HL-60/S4 (cell line): Measurements from ENCODE around the gene ARFGAP3.

Source experiments
- in situ Hi-C: fragments of 300-500 bp; cut with MboI; formaldehyde crosslinking; loops from 2 replicates; pipeline ENCODE4 v1.14.3; 2022; ENCODE audit warnings: low sequenced_read_pairs

Gene ARFGAP3

GRCh38 chr22:42865536-42865935 is 8.5 kb upstream of the ARFGAP3 start:
- in situ Hi-C loops: no loop called here

GRCh38 chr22:42863349-42863961 is 6.4 kb upstream of the ARFGAP3 start:
- in situ Hi-C loops: no loop called here

- in situ Hi-C loops: no loop called here
Observed at GRCh38 chr22:42862045-42862734, 5.1 kb upstream of the ARFGAP3 start.

- in situ Hi-C loops: no loop called here
Observed at GRCh38 chr22:42860968-42861367, 3.9 kb upstream of the ARFGAP3 start.

GRCh38 chr22:42857845-42858481 is 890 bp upstream of the ARFGAP3 start:
- in situ Hi-C loops: no loop called here

GRCh38 chr22:42856179-42856864 is 751 bp downstream of the ARFGAP3 start:
- in situ Hi-C loops: no loop called here

- in situ Hi-C loops: no loop called here
Observed at GRCh38 chr22:42855721-42856120, 1.4 kb downstream of the ARFGAP3 start.

- in situ Hi-C loops: no loop called here
Observed at GRCh38 chr22:42855211-42855610, 1.9 kb downstream of the ARFGAP3 start.

- in situ Hi-C loops: no loop called here
Observed at GRCh38 chr22:42848941-42849550, 8.0 kb downstream of the ARFGAP3 start.

- in situ Hi-C loops: no loop called here
Observed at GRCh38 chr22:42847110-42847509, 10.0 kb downstream of the ARFGAP3 start.

GRCh38 chr22:42844756-42845155 is 12.3 kb downstream of the ARFGAP3 start:
- in situ Hi-C loops: no loop called here

- in situ Hi-C loops: no loop called here
Observed at GRCh38 chr22:42842658-42843370, 14.3 kb downstream of the ARFGAP3 start.

GRCh38 chr22:42841444-42841843 is 15.6 kb downstream of the ARFGAP3 start:
- in situ Hi-C loops: no loop called here

- in situ Hi-C loops: no loop called here
Observed at GRCh38 chr22:42837556-42837955, 19.5 kb downstream of the ARFGAP3 start.

GRCh38 chr22:42836026-42836425 is 21.0 kb downstream of the ARFGAP3 start:
- in situ Hi-C loops: no loop called here

- in situ Hi-C loops: no loop called here
Observed at GRCh38 chr22:42834177-42834949, 22.7 kb downstream of the ARFGAP3 start.

- in situ Hi-C loops: no loop called here
Observed at GRCh38 chr22:42833104-42833503, 24.0 kb downstream of the ARFGAP3 start.

GRCh38 chr22:42831712-42832111 is 25.4 kb downstream of the ARFGAP3 start:
- in situ Hi-C loops: no loop called here

GRCh38 chr22:42830161-42830560 is 26.9 kb downstream of the ARFGAP3 start:
- in situ Hi-C loops: no loop called here

- in situ Hi-C loops: no loop called here
Observed at GRCh38 chr22:42829302-42829701, 27.8 kb downstream of the ARFGAP3 start.
